GM23338 (cell line): ENCODE data around the gene WDR70. TPM values are rescaled to one million over a fixed set of nuclear protein-coding genes. Genes with fewer than 3 reads are reported as not detected.

ENCODE experiments used
- ATAC-seq: fragments of 200-7000 bp; cut with Tn5 transposase; 3 replicates; pipeline ENCODE4 v1.9.1; 2020
- DNase-seq: peaks from one replicate; pipeline ENCODE4 v3.0.0-alpha.2; 2015; ENCODE audit warnings: low spot score
- H2AFZ ChIP-seq: fragments of 200-600 bp; sonication (generic); 2 replicates; pipeline ENCODE4 v1.8.0; 2016; ENCODE audit warnings: antibody characterized with exemption, mild to moderate bottlenecking, moderate library complexity
- H3F3A ChIP-seq: fragments of 200-600 bp; sonication (generic); replicated peaks from 2 replicates; pipeline ENCODE4 v1.8.0; 2017; ENCODE audit warnings: antibody characterized with exemption, mixed run types, low read depth
- H3K27ac ChIP-seq: fragments of 200-600 bp; sonication (generic); 2 replicates; pipeline ENCODE4 v1.6.1; 2016; ENCODE audit warnings: low read depth
- H3K27me3 ChIP-seq: fragments of 200-600 bp; sonication (generic); 2 replicates; pipeline ENCODE4 v1.8.0; 2016; ENCODE audit warnings: mild to moderate bottlenecking, mixed run types, moderate library complexity; ENCODE audit not compliant: insufficient read depth
- H3K36me3 ChIP-seq: fragments of 200-600 bp; sonication (generic); 2 replicates; pipeline ENCODE4 v1.8.0; 2016; ENCODE audit warnings: mild to moderate bottlenecking; ENCODE audit not compliant: insufficient read depth
- H3K4me1 ChIP-seq: fragments of 200-600 bp; sonication (generic); 2 replicates; pipeline ENCODE4 v1.8.0; 2016; ENCODE audit warnings: mild to moderate bottlenecking, moderate library complexity; ENCODE audit not compliant: insufficient read depth
- H3K4me2 ChIP-seq: fragments of 200-600 bp; sonication (generic); 2 replicates; pipeline ENCODE4 v1.7.1; 2017; ENCODE audit warnings: mixed run types
- H3K4me3 ChIP-seq: fragments of 200-600 bp; sonication (generic); 2 replicates; pipeline ENCODE4 v1.6.1; 2016; ENCODE audit warnings: mixed run types
- H3K79me2 ChIP-seq: fragments of 200-600 bp; sonication (generic); replicated peaks from 2 replicates; pipeline ENCODE4 v1.8.0; 2017; ENCODE audit warnings: mild to moderate bottlenecking; ENCODE audit not compliant: insufficient read depth
- H3K9me2 ChIP-seq: fragments of 200-600 bp; sonication (generic); 2 replicates; pipeline ENCODE4 v1.8.0; 2017; ENCODE audit not compliant: insufficient read depth
- H4K20me1 ChIP-seq: fragments of 200-600 bp; sonication (generic); replicated peaks from 2 replicates; pipeline ENCODE4 v1.8.0; 2017; ENCODE audit warnings: mild to moderate bottlenecking; ENCODE audit not compliant: insufficient read depth
- H3K27ac Mint-ChIP-seq: 2 replicates; pipeline ENCODE4 v1.8.0; 2020; ENCODE audit warnings: inconsistent platforms, mild to moderate bottlenecking, moderate library complexity, mixed read lengths
- H3K27me3 Mint-ChIP-seq: 3 replicates; pipeline ENCODE4 v1.8.0; 2022; ENCODE audit warnings: low read depth, mild to moderate bottlenecking, moderate library complexity, mixed read lengths, inconsistent platforms; ENCODE audit not compliant: insufficient read depth, poor library complexity
- H3K36me3 Mint-ChIP-seq: 3 replicates; pipeline ENCODE4 v1.8.0; 2021; ENCODE audit warnings: low read depth, mild to moderate bottlenecking, inconsistent platforms, moderate library complexity, mixed read lengths
- H3K4me1 Mint-ChIP-seq: 3 replicates; pipeline ENCODE4 v1.8.0; 2020; ENCODE audit warnings: mild to moderate bottlenecking, inconsistent platforms, mixed read lengths
- H3K4me3 Mint-ChIP-seq: 3 replicates; pipeline ENCODE4 v1.8.0; 2021; ENCODE audit warnings: moderate library complexity, mild to moderate bottlenecking, inconsistent platforms, mixed read lengths
- H3K9me3 Mint-ChIP-seq: 3 replicates; pipeline ENCODE4 v1.8.0; 2020; ENCODE audit warnings: moderate library complexity, mild to moderate bottlenecking, inconsistent platforms, mixed read lengths
- CREB1 ChIP-seq: fragments of 250-450 bp; sonication (Bioruptor Pico); IDR thresholded peaks from 2 replicates; pipeline ENCODE4 v1.5.0; 2020; ENCODE audit warnings: low read depth, mild to moderate bottlenecking, moderate library complexity
- ETS1 ChIP-seq: IDR thresholded peaks from 2 replicates; pipeline ENCODE4 v1.6.1; 2016; ENCODE audit warnings: antibody characterized with exemption
- EZH2 ChIP-seq: fragments of 200-600 bp; sonication (generic); IDR thresholded peaks from one replicate; pipeline ENCODE4 v1.8.0; 2017; ENCODE audit warnings: antibody characterized with exemption, mild to moderate bottlenecking, low read depth; ENCODE audit not compliant: unreplicated experiment
- EZH2phosphoT487 ChIP-seq: fragments of 200-600 bp; sonication (generic); IDR thresholded peaks from one replicate; pipeline ENCODE4 v1.8.1; 2018; ENCODE audit warnings: antibody characterized with exemption; ENCODE audit not compliant: unreplicated experiment
- JUNB ChIP-seq: IDR thresholded peaks from one replicate; pipeline ENCODE4 v1.6.1; 2016; ENCODE audit warnings: antibody characterized with exemption; ENCODE audit not compliant: unreplicated experiment
- NANOG ChIP-seq: IDR thresholded peaks from 2 replicates; pipeline ENCODE4 v1.6.1; 2016; ENCODE audit warnings: antibody characterized with exemption, borderline replicate concordance
- POLR2AphosphoS5 ChIP-seq: IDR thresholded peaks from 2 replicates; pipeline ENCODE4 v1.6.1; 2016; ENCODE audit warnings: antibody characterized with exemption, low read depth
- STAT1 ChIP-seq: IDR thresholded peaks from one replicate; pipeline ENCODE4 v1.6.1; 2016; ENCODE audit warnings: antibody characterized with exemption; ENCODE audit not compliant: unreplicated experiment
- ZNF114 ChIP-seq: fragments of 250-450 bp; sonication (Bioruptor Pico); IDR thresholded peaks from 2 replicates; pipeline ENCODE4 v1.5.0; 2020; ENCODE audit warnings: mild to moderate bottlenecking, moderate library complexity
- ZNF331 ChIP-seq: fragments of 250-450 bp; sonication (Bioruptor Pico); IDR thresholded peaks from 2 replicates; pipeline ENCODE4 v1.5.0; 2020; ENCODE audit warnings: low read depth, mild to moderate bottlenecking, moderate library complexity
- polyA plus RNA-seq: library from polyadenylated mRNA; unstranded; fragments of >200 nt; fragmentation: Nextera tagmentation; extraction: Ambion mirVana; gene quantifications from 2 replicates; pipeline ENCODE4 v1.2.1, GENCODE V29; 2016
- total RNA-seq: library from RNA; depleted of rRNA; stranded (reverse); fragments of >200 nt; shearing (Covaris generic); gene quantifications from 2 replicates; pipeline ENCODE4 v1.2.3, GENCODE V29; 2014
- TF ChIP-seq, protein P1 (sequence below), 2 experiments: fragments of 200-600 bp in 1 of 2; sonication (generic) in 1 of 2; conservative IDR thresholded peaks; 2 replicates each; pipeline versions ENCODE4 v1.5.1 to v1.6.1; 2016 to 2017; ENCODE audit warnings: antibody characterized with exemption in 2 of 2, low read depth in 2 of 2, mild to moderate bottlenecking in 2 of 2, moderate library complexity in 1 of 2
- TF ChIP-seq, protein P2 (sequence below): fragments of 250-450 bp; sonication (Bioruptor Pico); IDR thresholded peaks from 2 replicates; pipeline ENCODE4 v1.5.0; 2020; ENCODE audit warnings: mild to moderate bottlenecking, moderate library complexity

The WDR70 gene
- total and polyA plus RNA-seq, 2 experiments from 2014 or later: 34.9 to 86.7 TPM

- H3K4me3 ChIP-seq: no peak overlapping the region
- Mint-ChIP-seq H3K9me3 (no peaks in the 10 kb centered on the region), H3K27me3 (no peaks in the 10 kb centered on the region), H3K4me1 (peaks cover 3% of the 10 kb centered on the region), H3K4me3 (no peak overlapping the region), H3K27ac (no peak overlapping the region), H3K36me3 (peaks cover 5% of the 10 kb centered on the region; the same call in 2 of the 3 replicates)
- no peak for ATAC-seq
- DNase-seq: no peak
- H3F3A ChIP-seq: no peaks in the 10 kb centered on the region
- no peaks in the 10 kb centered on the region for H3K79me2 ChIP-seq
- no peak for TF ChIP-seq NANOG
- H3K4me2 ChIP-seq: no peak overlapping the region
- no peaks in the 10 kb centered on the region for H4K20me1 ChIP-seq
- no peaks in the 10 kb centered on the region for H3K27me3 ChIP-seq
- H3K9me2 ChIP-seq: no peaks in the 10 kb centered on the region
- H3K36me3 ChIP-seq: no peaks in the 10 kb centered on the region
- peaks cover 5% of the 10 kb centered on the region; the same call in 1 of the 2 replicates for H3K4me1 ChIP-seq
- H2AFZ ChIP-seq: no peak overlapping the region
- H3K27ac ChIP-seq: no peak overlapping the region
Measured at GRCh38 chr5:37506241-37506640, 127.1 kb downstream of the WDR70 start.

DNA sequence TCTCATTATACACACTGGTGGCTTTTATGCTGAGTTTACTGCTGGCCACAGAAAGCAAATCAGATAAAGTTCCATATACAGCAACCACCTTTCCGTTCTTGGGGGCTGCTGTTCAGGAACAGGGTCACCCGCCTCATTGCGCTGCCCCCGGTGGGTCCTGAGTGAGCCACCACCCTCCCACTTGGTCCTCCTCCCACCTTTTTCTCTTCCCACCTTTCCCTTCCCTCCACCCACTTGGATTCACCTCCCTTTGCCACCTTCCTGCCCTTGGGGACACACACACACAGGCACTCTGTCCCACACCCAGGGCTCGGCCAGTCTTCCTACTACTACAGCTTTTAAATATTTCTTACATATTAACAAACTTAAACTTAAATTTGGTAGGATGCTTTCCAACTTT is 127.6 kb downstream of the WDR70 start:
- no peak overlapping the region for H3K27ac ChIP-seq
- no peak overlapping the region for H3K4me2 ChIP-seq
- peaks cover 5% of the 10 kb centered on the region; the same call in 1 of the 2 replicates for H3K4me1 ChIP-seq
- ATAC-seq: peak; percentile 46
- no peaks in the 10 kb centered on the region for H3K36me3 ChIP-seq
- no peak overlapping the region for H2AFZ ChIP-seq
- H3K36me3 Mint-ChIP-seq: peaks cover 5% of the 10 kb centered on the region; the same call in 2 of the 3 replicates
- no peaks in the 10 kb centered on the region for H3K27me3 ChIP-seq
- H3K79me2 ChIP-seq: no peaks in the 10 kb centered on the region
- H3K27ac Mint-ChIP-seq: no peak overlapping the region
- peak; percentile 18 for DNase-seq
- no peaks in the 10 kb centered on the region for H3K9me3 Mint-ChIP-seq
- no peak overlapping the region for H3K4me3 Mint-ChIP-seq
- peaks cover 3% of the 10 kb centered on the region for H3K4me1 Mint-ChIP-seq
- H3K4me3 ChIP-seq: no peak overlapping the region
- no peaks in the 10 kb centered on the region for H3K9me2 ChIP-seq
- no peaks in the 10 kb centered on the region for H3K27me3 Mint-ChIP-seq
- no peaks in the 10 kb centered on the region for H4K20me1 ChIP-seq
- H3F3A ChIP-seq: no peaks in the 10 kb centered on the region
- TF ChIP-seq EZH2 (no peak), JUNB (no peak), STAT1 (no peak), CREB1 (CRISPR knock-in tag) (no peak), POLR2AphosphoS5 (no peak), EZH2phosphoT487 (no peak), ETS1 (no peak), ZNF331 (CRISPR knock-in tag) (no peak), ZNF114 (CRISPR knock-in tag) (no peak), NANOG (no peak)
- TF ChIP-seq, protein P1, sequence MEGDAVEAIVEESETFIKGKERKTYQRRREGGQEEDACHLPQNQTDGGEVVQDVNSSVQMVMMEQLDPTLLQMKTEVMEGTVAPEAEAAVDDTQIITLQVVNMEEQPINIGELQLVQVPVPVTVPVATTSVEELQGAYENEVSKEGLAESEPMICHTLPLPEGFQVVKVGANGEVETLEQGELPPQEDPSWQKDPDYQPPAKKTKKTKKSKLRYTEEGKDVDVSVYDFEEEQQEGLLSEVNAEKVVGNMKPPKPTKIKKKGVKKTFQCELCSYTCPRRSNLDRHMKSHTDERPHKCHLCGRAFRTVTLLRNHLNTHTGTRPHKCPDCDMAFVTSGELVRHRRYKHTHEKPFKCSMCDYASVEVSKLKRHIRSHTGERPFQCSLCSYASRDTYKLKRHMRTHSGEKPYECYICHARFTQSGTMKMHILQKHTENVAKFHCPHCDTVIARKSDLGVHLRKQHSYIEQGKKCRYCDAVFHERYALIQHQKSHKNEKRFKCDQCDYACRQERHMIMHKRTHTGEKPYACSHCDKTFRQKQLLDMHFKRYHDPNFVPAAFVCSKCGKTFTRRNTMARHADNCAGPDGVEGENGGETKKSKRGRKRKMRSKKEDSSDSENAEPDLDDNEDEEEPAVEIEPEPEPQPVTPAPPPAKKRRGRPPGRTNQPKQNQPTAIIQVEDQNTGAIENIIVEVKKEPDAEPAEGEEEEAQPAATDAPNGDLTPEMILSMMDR (conservative IDR thresholded peaks at IDR 0.05; ENCODE audit: low read depth in 2 of 2): no peak; a peak in 1 of 4 replicates
- TF ChIP-seq, protein P2, sequence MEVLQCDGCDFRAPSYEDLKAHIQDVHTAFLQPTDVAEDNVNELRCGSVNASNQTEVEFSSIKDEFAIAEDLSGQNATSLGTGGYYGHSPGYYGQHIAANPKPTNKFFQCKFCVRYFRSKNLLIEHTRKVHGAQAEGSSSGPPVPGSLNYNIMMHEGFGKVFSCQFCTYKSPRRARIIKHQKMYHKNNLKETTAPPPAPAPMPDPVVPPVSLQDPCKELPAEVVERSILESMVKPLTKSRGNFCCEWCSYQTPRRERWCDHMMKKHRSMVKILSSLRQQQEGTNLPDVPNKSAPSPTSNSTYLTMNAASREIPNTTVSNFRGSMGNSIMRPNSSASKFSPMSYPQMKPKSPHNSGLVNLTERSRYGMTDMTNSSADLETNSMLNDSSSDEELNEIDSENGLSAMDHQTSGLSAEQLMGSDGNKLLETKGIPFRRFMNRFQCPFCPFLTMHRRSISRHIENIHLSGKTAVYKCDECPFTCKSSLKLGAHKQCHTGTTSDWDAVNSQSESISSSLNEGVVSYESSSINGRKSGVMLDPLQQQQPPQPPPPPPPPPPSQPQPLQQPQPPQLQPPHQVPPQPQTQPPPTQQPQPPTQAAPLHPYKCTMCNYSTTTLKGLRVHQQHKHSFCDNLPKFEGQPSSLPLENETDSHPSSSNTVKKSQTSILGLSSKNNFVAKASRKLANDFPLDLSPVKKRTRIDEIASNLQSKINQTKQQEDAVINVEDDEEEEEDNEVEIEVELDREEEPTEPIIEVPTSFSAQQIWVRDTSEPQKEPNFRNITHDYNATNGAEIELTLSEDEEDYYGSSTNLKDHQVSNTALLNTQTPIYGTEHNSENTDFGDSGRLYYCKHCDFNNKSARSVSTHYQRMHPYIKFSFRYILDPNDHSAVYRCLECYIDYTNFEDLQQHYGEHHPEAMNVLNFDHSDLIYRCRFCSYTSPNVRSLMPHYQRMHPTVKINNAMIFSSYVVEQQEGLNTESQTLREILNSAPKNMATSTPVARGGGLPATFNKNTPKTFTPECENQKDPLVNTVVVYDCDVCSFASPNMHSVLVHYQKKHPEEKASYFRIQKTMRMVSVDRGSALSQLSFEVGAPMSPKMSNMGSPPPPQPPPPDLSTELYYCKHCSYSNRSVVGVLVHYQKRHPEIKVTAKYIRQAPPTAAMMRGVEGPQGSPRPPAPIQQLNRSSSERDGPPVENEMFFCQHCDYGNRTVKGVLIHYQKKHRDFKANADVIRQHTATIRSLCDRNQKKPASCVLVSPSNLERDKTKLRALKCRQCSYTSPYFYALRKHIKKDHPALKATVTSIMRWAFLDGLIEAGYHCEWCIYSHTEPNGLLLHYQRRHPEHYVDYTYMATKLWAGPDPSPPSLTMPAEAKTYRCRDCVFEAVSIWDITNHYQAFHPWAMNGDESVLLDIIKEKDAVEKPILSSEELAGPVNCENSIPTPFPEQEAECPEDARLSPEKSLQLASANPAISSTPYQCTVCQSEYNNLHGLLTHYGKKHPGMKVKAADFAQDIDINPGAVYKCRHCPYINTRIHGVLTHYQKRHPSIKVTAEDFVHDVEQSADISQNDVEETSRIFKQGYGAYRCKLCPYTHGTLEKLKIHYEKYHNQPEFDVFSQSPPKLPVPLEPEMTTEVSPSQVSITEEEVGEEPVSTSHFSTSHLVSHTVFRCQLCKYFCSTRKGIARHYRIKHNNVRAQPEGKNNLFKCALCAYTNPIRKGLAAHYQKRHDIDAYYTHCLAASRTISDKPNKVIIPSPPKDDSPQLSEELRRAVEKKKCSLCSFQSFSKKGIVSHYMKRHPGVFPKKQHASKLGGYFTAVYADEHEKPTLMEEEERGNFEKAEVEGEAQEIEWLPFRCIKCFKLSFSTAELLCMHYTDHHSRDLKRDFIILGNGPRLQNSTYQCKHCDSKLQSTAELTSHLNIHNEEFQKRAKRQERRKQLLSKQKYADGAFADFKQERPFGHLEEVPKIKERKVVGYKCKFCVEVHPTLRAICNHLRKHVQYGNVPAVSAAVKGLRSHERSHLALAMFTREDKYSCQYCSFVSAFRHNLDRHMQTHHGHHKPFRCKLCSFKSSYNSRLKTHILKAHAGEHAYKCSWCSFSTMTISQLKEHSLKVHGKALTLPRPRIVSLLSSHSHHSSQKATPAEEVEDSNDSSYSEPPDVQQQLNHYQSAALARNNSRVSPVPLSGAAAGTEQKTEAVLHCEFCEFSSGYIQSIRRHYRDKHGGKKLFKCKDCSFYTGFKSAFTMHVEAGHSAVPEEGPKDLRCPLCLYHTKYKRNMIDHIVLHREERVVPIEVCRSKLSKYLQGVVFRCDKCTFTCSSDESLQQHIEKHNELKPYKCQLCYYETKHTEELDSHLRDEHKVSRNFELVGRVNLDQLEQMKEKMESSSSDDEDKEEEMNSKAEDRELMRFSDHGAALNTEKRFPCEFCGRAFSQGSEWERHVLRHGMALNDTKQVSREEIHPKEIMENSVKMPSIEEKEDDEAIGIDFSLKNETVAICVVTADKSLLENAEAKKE (CRISPR knock-in tag): no peak
